Measurements from ENCODE around the gene SPG11.
"Not testable (repeated sequence)": the region's sequence is repeated elsewhere in the genome, so short reads cannot be mapped to it uniquely, and the experiment has no call there.

Gene SPG11

DNA sequence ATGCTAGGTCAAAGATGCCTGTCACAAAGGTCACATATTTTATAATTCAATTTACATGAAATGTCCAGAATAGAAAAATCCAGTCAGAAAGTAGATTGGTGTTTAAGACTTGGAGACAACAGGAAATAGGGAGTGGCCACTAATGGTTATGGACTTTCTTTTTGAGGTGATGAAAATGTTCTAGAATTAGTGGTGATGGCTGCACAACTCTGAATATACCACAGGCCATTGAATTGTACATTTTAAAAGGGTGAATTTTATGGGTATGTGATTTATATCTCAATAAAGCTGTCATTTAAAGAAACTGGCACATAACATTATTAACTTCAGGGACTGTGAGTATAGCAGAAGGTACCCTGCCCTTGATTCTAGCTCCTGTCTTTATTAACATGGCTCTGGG lies 15.8 kb downstream of the SPG11 start:
- Histone ChIP-seq H3K4me3 (ENCODE audit: low read length) (no peak overlapping the region), H3K9me3 (ENCODE audit: control insufficient read depth, low read length) (no peaks in the 10 kb centered on the region), H3K27me3 (ENCODE audit: control insufficient read depth, insufficient read depth, low read length) (no peaks in the 10 kb centered on the region), H3K4me1 (ENCODE audit: control insufficient read depth, insufficient read depth, low read length) (no peaks in the 10 kb centered on the region), H3K9ac (ENCODE audit: low read length) (no peak overlapping the region), H3K36me3 (ENCODE audit: control insufficient read depth, insufficient read depth, low read length) (peaks cover 5% of the 10 kb centered on the region)

DNA sequence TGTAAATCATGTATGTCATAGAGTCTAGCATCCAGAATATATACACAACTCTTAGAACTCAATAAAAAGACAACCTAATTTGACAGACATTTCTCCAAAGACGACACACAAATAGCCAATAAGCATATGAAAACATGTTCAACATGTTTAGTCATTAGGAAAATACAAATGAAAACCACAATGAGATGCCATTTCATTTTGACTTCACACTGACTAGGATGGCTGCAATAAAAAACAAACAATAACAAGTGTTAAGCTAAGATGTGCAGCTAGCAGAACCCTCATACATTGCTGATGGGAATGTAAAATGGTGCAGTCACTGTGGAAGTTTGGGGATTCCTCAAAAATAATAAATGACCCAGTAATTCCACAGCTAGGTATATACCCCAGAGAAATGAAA lies 16.4 kb downstream of the SPG11 start:
- Histone ChIP-seq H3K27me3 (ENCODE audit: control insufficient read depth, insufficient read depth, low read length) (no peaks in the 10 kb centered on the region), H3K36me3 (ENCODE audit: control insufficient read depth, insufficient read depth, low read length) (peaks cover 5% of the 10 kb centered on the region), H3K4me1 (ENCODE audit: control insufficient read depth, insufficient read depth, low read length) (no peaks in the 10 kb centered on the region), H3K9ac (ENCODE audit: low read length) (no peak overlapping the region), H3K4me3 (ENCODE audit: low read length) (no peak overlapping the region), H3K9me3 (ENCODE audit: control insufficient read depth, low read length) (no peaks in the 10 kb centered on the region)

DNA sequence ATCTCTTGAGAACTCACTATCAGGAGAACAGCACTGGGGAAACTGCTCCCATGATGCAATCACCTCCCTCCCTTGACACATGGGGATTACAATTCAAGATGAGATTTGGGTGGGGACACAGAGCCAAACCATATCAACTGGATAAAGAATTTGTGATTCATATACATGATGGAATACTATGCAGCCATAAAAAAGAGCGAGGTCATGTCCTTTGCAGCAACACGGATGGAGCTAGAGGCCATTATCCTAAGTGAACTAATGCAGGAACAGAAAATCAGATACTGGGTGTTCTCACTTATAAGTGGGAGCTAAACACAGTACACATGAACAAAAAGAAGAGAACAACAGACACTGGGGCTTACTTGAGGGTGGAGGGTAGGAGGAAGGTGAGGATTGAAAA lies 17.0 kb downstream of the SPG11 start:
- Histone ChIP-seq H3K9ac (ENCODE audit: low read length) (no peak overlapping the region), H3K27me3 (ENCODE audit: control insufficient read depth, insufficient read depth, low read length) (no peaks in the 10 kb centered on the region), H3K36me3 (ENCODE audit: control insufficient read depth, insufficient read depth, low read length) (peaks cover 5% of the 10 kb centered on the region), H3K4me3 (ENCODE audit: low read length) (no peak overlapping the region), H3K4me1 (ENCODE audit: control insufficient read depth, insufficient read depth, low read length) (no peaks in the 10 kb centered on the region), H3K9me3 (ENCODE audit: control insufficient read depth, low read length) (no peaks in the 10 kb centered on the region)

DNA sequence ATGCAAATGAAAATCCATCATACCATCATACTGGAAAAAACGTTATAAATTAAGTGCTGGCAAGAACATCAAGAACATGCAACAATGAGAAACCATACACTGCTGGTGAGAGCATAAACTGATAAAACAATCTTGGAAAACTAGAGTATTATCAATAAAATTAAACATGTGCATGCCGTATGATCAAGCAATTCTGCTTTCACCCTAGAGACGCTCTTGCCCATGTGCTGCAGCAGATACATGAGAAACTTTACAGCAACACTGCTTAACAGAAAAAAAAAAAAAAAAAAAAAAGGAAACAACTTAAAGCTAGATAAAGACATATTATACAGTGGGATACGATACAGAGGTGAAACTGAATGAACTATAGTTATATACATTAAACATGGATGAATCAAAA lies 21.8 kb downstream of the SPG11 start:
- no peaks in the 10 kb centered on the region for H3K4me1 ChIP-seq (ENCODE audit: control insufficient read depth, insufficient read depth, low read length)
- no peaks in the 10 kb centered on the region for H3K9me3 ChIP-seq (ENCODE audit: control insufficient read depth, low read length)
- H3K4me3 ChIP-seq (ENCODE audit: low read length): no peak overlapping the region
- H3K9ac ChIP-seq (ENCODE audit: low read length): no peak overlapping the region
- H3K27me3 ChIP-seq (ENCODE audit: control insufficient read depth, insufficient read depth, low read length): no peaks in the 10 kb centered on the region
- no peaks in the 10 kb centered on the region for H3K36me3 ChIP-seq (ENCODE audit: control insufficient read depth, insufficient read depth, low read length)

DNA sequence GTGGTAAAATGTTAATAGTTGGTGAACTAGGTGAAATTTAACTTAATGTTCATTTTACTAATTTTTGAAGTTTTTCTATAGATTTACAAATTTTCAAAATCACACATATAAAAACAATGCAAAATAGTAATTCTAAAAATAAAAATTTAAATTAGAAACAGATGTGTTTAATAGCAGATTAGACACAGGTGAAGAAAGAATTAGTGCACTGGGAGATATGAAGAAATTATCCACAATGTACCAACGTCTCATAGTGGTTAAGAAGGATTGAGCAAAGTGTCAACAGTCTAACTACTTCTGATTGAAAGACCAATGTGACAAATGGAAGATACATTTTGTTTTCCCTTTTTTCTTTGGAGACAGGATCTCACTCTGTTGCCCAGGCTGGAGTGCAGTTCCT lies 26.5 kb downstream of the SPG11 start:
- Histone ChIP-seq H3K9me3 (ENCODE audit: control insufficient read depth, low read length) (no peaks in the 10 kb centered on the region), H3K36me3 (ENCODE audit: control insufficient read depth, insufficient read depth, low read length) (no peaks in the 10 kb centered on the region)

DNA sequence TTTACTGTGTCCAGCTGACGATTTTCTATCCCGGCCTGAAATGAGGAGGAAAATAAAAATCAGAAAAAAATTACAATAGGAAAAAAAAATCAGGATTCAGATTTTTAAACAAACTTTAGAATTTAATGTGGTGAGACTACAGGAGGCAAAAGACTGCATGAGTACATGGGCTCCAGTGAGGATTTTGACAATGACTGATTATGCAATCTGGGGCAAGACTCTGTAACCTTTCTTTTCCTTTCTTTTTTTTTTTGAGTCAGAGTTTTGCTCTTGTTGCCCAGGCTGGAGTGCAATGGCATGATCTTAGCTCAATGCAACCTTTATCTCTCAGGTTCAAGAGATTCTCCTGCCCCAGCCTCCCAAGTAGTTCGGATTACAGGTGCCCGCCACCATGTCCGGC lies 29.9 kb downstream of the SPG11 start:
- Histone ChIP-seq H3K4me1 (ENCODE audit: control insufficient read depth, insufficient read depth, low read length) (no peaks in the 10 kb centered on the region), H3K36me3 (ENCODE audit: control insufficient read depth, insufficient read depth, low read length) (no peaks in the 10 kb centered on the region), H3K27me3 (ENCODE audit: control insufficient read depth, insufficient read depth, low read length) (no peaks in the 10 kb centered on the region), H3K9me3 (ENCODE audit: control insufficient read depth, low read length) (no peaks in the 10 kb centered on the region), H3K9ac (ENCODE audit: low read length) (no peak overlapping the region), H3K4me3 (ENCODE audit: low read length) (no peak overlapping the region)

More for the DNA sequence above, 26.5 kb downstream of the SPG11 start:
- Histone ChIP-seq H3K4me3 (ENCODE audit: low read length) (no peak overlapping the region), H3K9ac (ENCODE audit: low read length) (no peak overlapping the region), H3K27me3 (ENCODE audit: control insufficient read depth, insufficient read depth, low read length) (no peaks in the 10 kb centered on the region), H3K4me1 (ENCODE audit: control insufficient read depth, insufficient read depth, low read length) (no peaks in the 10 kb centered on the region)

DNA sequence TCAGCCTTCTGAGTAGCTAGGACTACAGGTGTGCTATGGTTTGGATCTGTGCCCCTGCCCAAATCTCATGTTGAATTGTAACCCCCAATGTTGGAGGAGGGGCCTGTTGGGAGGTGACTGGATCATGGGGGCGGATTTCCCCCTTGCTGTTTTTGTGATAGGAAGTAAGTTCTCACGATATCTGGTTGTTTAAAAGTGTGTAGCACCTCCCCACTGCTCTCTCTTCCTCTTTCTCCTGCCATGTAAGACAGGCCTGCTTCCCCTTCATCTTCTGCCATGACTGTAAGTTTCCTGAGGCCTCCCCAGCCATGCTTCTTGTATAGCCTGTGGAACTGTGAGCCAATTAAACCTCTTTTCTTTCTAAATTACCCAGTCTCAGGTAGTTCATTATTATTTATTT lies 38.2 kb downstream of the SPG11 start:
- not testable (repeated sequence) for H3K27me3 ChIP-seq (ENCODE audit: control insufficient read depth, insufficient read depth, low read length); H3K4me1 ChIP-seq (ENCODE audit: control insufficient read depth, insufficient read depth, low read length); H3K36me3 ChIP-seq (ENCODE audit: control insufficient read depth, insufficient read depth, low read length); H3K9me3 ChIP-seq (ENCODE audit: control insufficient read depth, low read length); H3K9ac ChIP-seq (ENCODE audit: low read length); H3K4me3 ChIP-seq (ENCODE audit: low read length)

DNA sequence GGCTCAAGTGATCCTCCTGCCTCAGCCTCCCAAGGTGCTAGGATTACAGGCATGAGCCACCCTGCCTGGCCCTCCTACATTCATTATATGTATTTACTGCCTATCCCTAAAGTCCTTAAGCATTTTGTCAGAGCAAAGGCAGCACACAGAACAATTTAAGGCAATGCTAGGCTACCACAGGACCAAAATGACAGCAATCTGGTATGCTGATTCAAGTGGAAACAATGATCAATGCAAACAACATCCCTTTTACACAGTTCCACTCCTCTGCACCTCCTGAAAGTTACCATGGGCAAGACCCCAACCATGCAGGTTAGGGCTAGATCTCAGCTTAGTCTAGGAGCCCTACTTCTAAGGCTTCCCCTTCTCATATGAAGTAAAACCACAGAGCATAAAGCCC lies 40.3 kb downstream of the SPG11 start:
- no peak overlapping the region for H3K9ac ChIP-seq (ENCODE audit: low read length)
- no peaks in the 10 kb centered on the region for H3K9me3 ChIP-seq (ENCODE audit: control insufficient read depth, low read length)
- H3K36me3 ChIP-seq (ENCODE audit: control insufficient read depth, insufficient read depth, low read length): peaks cover 3% of the 10 kb centered on the region
- no peaks in the 10 kb centered on the region for H3K4me1 ChIP-seq (ENCODE audit: control insufficient read depth, insufficient read depth, low read length)
- H3K27me3 ChIP-seq (ENCODE audit: control insufficient read depth, insufficient read depth, low read length): no peaks in the 10 kb centered on the region
- no peak overlapping the region for H3K4me3 ChIP-seq (ENCODE audit: low read length)

DNA sequence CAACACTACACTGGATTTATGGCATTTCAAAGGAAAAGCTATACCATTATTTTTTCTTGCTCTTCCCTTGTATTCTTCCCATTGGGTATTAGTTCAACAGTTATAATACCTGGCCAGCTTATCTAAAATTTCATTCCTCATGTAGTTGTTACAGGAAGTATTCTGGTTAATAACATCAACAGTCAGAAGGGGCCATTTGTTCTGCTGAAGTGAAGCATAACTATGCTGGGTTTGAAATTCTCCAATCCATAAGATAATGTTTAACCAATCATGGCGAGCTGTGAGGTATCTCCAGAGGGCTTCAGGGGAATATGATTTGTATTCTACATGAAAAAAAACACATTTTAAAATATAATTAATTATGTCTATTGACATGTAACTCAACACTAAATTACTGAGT lies 43.4 kb downstream of the SPG11 start:
- Histone ChIP-seq H3K4me1 (ENCODE audit: control insufficient read depth, insufficient read depth, low read length) (no peaks in the 10 kb centered on the region), H3K27me3 (ENCODE audit: control insufficient read depth, insufficient read depth, low read length) (no peaks in the 10 kb centered on the region), H3K9ac (ENCODE audit: low read length) (no peak overlapping the region), H3K36me3 (ENCODE audit: control insufficient read depth, insufficient read depth, low read length) (peaks cover 6% of the 10 kb centered on the region), H3K9me3 (ENCODE audit: control insufficient read depth, low read length) (no peaks in the 10 kb centered on the region), H3K4me3 (ENCODE audit: low read length) (no peak overlapping the region)

DNA sequence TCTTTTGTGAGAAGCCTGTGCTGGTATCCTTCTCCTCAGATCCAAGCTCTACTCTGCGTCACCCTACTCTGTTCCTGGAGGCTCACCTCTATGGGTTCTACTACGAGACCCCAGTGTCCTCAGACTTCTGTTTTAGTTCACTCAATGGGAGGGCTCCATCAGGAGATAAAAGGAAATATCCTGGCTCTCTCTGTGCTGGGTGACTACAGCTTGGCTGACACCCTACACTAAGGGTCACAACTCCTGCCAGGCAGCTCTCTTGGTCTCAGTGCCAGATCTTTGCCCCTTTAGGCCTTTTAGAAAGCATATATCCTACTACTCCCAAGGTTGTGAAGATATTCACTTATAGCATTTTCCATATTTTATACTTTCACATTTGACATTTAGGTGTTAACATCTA lies 46.5 kb downstream of the SPG11 start:
- Histone ChIP-seq H3K4me3 (ENCODE audit: low read length) (no peak overlapping the region), H3K36me3 (ENCODE audit: control insufficient read depth, insufficient read depth, low read length) (peaks cover 11% of the 10 kb centered on the region)

DNA sequence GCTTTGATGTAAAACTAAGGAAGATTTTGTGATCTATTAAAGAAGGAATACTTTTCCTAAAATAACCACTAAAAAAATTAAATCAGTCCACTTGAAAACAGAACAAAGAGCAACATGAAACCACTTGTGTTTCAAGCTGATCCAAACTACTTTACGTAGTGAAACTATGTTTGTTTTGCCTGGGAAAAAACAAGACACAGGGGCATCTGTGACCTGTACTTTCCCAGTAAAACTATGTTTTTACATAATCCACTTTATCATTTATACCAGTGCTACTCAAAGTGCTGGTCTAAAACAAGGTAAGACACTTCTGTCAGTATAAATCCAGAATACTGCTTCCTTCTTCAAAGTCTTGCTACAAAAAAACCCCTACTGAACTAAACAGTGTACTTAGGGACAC lies 56.7 kb downstream of the SPG11 start:
- peaks cover 18% of the 10 kb centered on the region for H3K36me3 ChIP-seq (ENCODE audit: control insufficient read depth, insufficient read depth, low read length)
- no peaks in the 10 kb centered on the region for H3K4me1 ChIP-seq (ENCODE audit: control insufficient read depth, insufficient read depth, low read length)
- H3K9me3 ChIP-seq (ENCODE audit: control insufficient read depth, low read length): no peaks in the 10 kb centered on the region
- no peak overlapping the region for H3K4me3 ChIP-seq (ENCODE audit: low read length)
- no peak overlapping the region for H3K9ac ChIP-seq (ENCODE audit: low read length)
- H3K27me3 ChIP-seq (ENCODE audit: control insufficient read depth, insufficient read depth, low read length): no peaks in the 10 kb centered on the region

More for the DNA sequence above, 46.5 kb downstream of the SPG11 start:
- Histone ChIP-seq H3K27me3 (ENCODE audit: control insufficient read depth, insufficient read depth, low read length) (no peaks in the 10 kb centered on the region), H3K9ac (ENCODE audit: low read length) (no peak overlapping the region), H3K9me3 (ENCODE audit: control insufficient read depth, low read length) (no peaks in the 10 kb centered on the region), H3K4me1 (ENCODE audit: control insufficient read depth, insufficient read depth, low read length) (no peaks in the 10 kb centered on the region)

DNA sequence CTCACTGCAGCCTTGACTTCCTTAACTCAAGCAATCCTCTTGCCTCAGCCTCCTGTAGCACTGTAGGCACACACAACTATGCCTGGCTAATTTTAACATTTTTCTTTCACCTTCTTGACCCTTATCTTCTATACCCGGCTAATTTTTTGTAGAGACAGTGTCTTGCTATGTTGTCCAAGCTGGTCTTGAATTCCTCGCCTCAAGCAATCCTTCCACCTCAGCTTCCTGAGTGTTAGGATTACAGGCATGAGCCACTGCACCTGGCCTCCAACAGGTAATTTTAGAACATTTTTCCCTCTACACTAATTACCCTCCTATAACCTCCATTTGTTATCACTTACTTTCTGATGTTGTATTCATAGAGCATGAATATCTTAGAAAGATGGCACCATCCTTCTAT lies 60.3 kb downstream of the SPG11 start:
- H3K4me1 ChIP-seq (ENCODE audit: control insufficient read depth, insufficient read depth, low read length): no peaks in the 10 kb centered on the region
- peaks cover 13% of the 10 kb centered on the region for H3K36me3 ChIP-seq (ENCODE audit: control insufficient read depth, insufficient read depth, low read length)
- no peak overlapping the region for H3K4me3 ChIP-seq (ENCODE audit: low read length)
- H3K9me3 ChIP-seq (ENCODE audit: control insufficient read depth, low read length): no peaks in the 10 kb centered on the region
- no peaks in the 10 kb centered on the region for H3K27me3 ChIP-seq (ENCODE audit: control insufficient read depth, insufficient read depth, low read length)
- H3K9ac ChIP-seq (ENCODE audit: low read length): no peak overlapping the region

DNA sequence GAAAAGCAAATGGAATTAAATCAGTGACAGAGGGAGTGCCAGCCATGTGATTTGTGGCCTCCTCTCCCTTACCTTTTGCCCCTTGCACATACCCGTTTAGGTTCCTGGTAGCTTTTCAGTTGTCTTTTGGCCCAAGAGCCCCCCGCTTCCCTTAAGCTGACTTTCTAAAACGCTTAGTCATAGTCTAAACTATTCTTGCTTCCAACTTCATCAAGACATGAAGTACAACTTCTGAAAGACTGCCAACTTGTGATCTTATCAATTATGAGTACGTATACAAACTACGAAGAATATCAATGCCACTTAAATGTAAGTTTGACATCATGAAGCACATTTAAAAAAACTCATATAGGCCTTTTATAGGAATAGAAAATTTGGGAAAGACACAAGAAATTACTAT lies 64.6 kb downstream of the SPG11 start:
- Histone ChIP-seq H3K4me1 (ENCODE audit: control insufficient read depth, insufficient read depth, low read length) (no peaks in the 10 kb centered on the region), H3K27me3 (ENCODE audit: control insufficient read depth, insufficient read depth, low read length) (no peaks in the 10 kb centered on the region), H3K4me3 (ENCODE audit: low read length) (no peak overlapping the region), H3K36me3 (ENCODE audit: control insufficient read depth, insufficient read depth, low read length) (peaks cover 7% of the 10 kb centered on the region), H3K9ac (ENCODE audit: low read length) (no peak overlapping the region), H3K9me3 (ENCODE audit: control insufficient read depth, low read length) (no peaks in the 10 kb centered on the region)

Measured in mucosa of stomach (tissue), 1 donor.